GM12878 (cell line): ENCODE results near the gene POLDIP3. TPM values are rescaled to one million over a fixed set of nuclear protein-coding genes. Genes with fewer than 3 reads are reported as not detected.

Source experiments
- ATAC-seq: fragments of 200-7000 bp; cut with Tn5 transposase; 3 replicates; pipeline ENCODE4 v1.9.1; 2020; ENCODE audit warnings: mild to moderate bottlenecking, moderate library complexity
- BruUV-seq: library from RNA; stranded (reverse); fragments of 400-500 nt; replicated peaks from 2 replicates; lab custom pipeline; 2021; lab: Mats Ljungman, UMichigan
- CTCF ChIA-PET: fragments of 300-600 bp; sonication (Branson Sonifier 250); formaldehyde crosslinking; extraction: SDS; loops from one replicate; lab custom pipeline; 2021; ENCODE audit warnings: inconsistent platforms; lab: Yijun Ruan, JAX
- POLR2A ChIA-PET: fragments of 350-600 bp; formaldehyde crosslinking; extraction: SDS; loops from one replicate; lab custom pipeline; 2021; ENCODE audit warnings: inconsistent platforms; lab: Charles Lee
- RAD21 ChIA-PET: fragments of 300-600 bp; sonication (Branson Sonifier 250); formaldehyde crosslinking; loops from one replicate; lab custom pipeline; 2023; ENCODE audit warnings: antibody characterized with exemption; ENCODE audit not compliant: unreplicated experiment; lab: Charles Lee
- SMC1A ChIA-PET: fragments of 300-600 bp; sonication (Branson Sonifier 250); formaldehyde crosslinking; loops from one replicate; lab custom pipeline; 2023; ENCODE audit not compliant: unreplicated experiment, uncharacterized antibody; lab: Charles Lee
- DNase-seq: peaks from one replicate; pipeline ENCODE4 v3.0.0-alpha.2; 2011; ENCODE audit warnings: low read depth, low spot score
- FAIRE-seq: peaks from 3 replicates; lab custom pipeline; 2011; peaks lifted over from hg19 to GRCh38; lab: Jason Lieb, UNC
- H2AFZ ChIP-seq: 2 replicates; pipeline ENCODE4 v1.6.0; 2011; ENCODE audit warnings: low read depth, low read length, control low read depth; ENCODE audit not compliant: control insufficient read depth
- H3K27ac ChIP-seq: 2 replicates; pipeline ENCODE4 v1.5.1; 2011; ENCODE audit warnings: control low read depth; ENCODE audit not compliant: control insufficient read depth, insufficient read depth
- H3K27me3 ChIP-seq, 2 experiments: replicated peaks in 1 of 2; 2 replicates each; pipeline versions ENCODE4 v1.6.0 to v1.6.1; 2011; ENCODE audit warnings: low read length in 1 of 2; ENCODE audit not compliant: control insufficient read depth in 2 of 2, insufficient read depth in 2 of 2
- H3K36me3 ChIP-seq, 2 experiments: 2 replicates each; pipeline ENCODE4 v1.5.1; 2011; ENCODE audit warnings: low read length in 1 of 2; ENCODE audit not compliant: control insufficient read depth in 2 of 2, insufficient read depth in 2 of 2
- H3K4me1 ChIP-seq: 2 replicates; pipeline ENCODE4 v1.6.1; 2011; ENCODE audit warnings: mild to moderate bottlenecking, low read length, moderate library complexity, mixed read lengths; ENCODE audit not compliant: control insufficient read depth, insufficient read depth
- H3K4me2 ChIP-seq: 2 replicates; pipeline ENCODE4 v1.6.0; 2011; ENCODE audit warnings: control low read depth; ENCODE audit not compliant: control insufficient read depth, insufficient read depth
- H3K4me3 ChIP-seq: fragments of 200-600 bp; sonication (generic); 2 replicates; pipeline ENCODE4 v1.5.1; 2016
- H3K79me2 ChIP-seq: 2 replicates; pipeline ENCODE4 v1.6.0; 2011; ENCODE audit warnings: low read length; ENCODE audit not compliant: control insufficient read depth, insufficient read depth
- H3K9ac ChIP-seq: 2 replicates; pipeline ENCODE4 v1.8.0; 2011; ENCODE audit warnings: low read length, control low read depth, mixed read lengths; ENCODE audit not compliant: control insufficient read depth, insufficient read depth
- H3K9me3 ChIP-seq: replicated peaks from 3 replicates; pipeline ENCODE4 v1.5.1; 2011; ENCODE audit warnings: mild to moderate bottlenecking, low read length; ENCODE audit not compliant: control insufficient read depth, insufficient read depth
- H4K20me1 ChIP-seq: 2 replicates; pipeline ENCODE4 v1.6.0; 2011; ENCODE audit not compliant: control insufficient read depth, insufficient read depth
- KAT2A ChIP-seq: conservative IDR thresholded peaks from 2 replicates; pipeline ENCODE4 v1.6.1; 2011; ENCODE audit warnings: low read depth, low read length; ENCODE audit not compliant: control insufficient read depth
- RAD21 ChIP-seq: IDR thresholded peaks from 2 replicates; pipeline ENCODE4 v1.6.1; 2011; ENCODE audit warnings: mild to moderate bottlenecking, low read depth, low read length, moderate library complexity; ENCODE audit not compliant: insufficient read depth
- RAD51 ChIP-seq: fragments of 450-650 bp; IDR thresholded peaks from 2 replicates; pipeline ENCODE4 v1.6.1; 2016; ENCODE audit warnings: moderate library complexity, mild to moderate bottlenecking, inconsistent platforms
- ZNF592 ChIP-seq: fragments of 450-650 bp; IDR thresholded peaks from 2 replicates; pipeline ENCODE4 v1.6.1; 2017; ENCODE audit warnings: mild to moderate bottlenecking, moderate library complexity
- WGBS: methylation state at CpG from one replicate; pipeline ENCODE4 v1.1.6; 2016; ENCODE audit warnings: low lambda C conversion rate; ENCODE audit not compliant: insufficient replicate concordance, insufficient coverage; ENCODE audit errors: missing lambda C conversion rate; 5-methylcytosine and 5-hydroxymethylcytosine counted together
- in situ Hi-C: fragments of 300-500 bp; cut with MboI; formaldehyde crosslinking; loops from 9 replicates; pipeline ENCODE4 v1.14.3; 2018; ENCODE audit warnings: mixed read lengths
- intact Hi-C: fragments of 100-400 bp; cut with micrococcal nuclease; formaldehyde crosslinking; loops from one replicate; pipeline ENCODE4 v1.14.2; 2022; ENCODE audit not compliant: unreplicated experiment
- polyA plus RNA-seq, 11 experiments: library from polyadenylated mRNA; depleted of rRNA in 4 of 11; unstranded in 6 of 11; stranded (reverse) in 5 of 11; fragments of >200 nt; fragmentation: Nextera tagmentation in 4 of 11; fragmentation: Illumina TruSeq in 1 of 11; extraction: Ambion mirVana in 4 of 11; extraction: Trizol in 1 of 11; gene quantifications; 1 replicate in 1 of 11; 2 replicates in 10 of 11; pipeline versions ENCODE4 v1.2.1 to v1.2.3, GENCODE V29; 2011 to 2016; ENCODE audit warnings: inconsistent platforms in 2 of 11, missing spikeins in 2 of 11, low read depth in 1 of 11
- total RNA-seq, 4 experiments: library from RNA; depleted of rRNA in 3 of 4; stranded (reverse); fragments of >200 nt in 3 of 4; fragmentation: Illumina TruSeq in 1 of 4; extraction: Trizol in 1 of 4; gene quantifications; 2 replicates each; pipeline versions ENCODE4 v1.2.1 to v1.2.3, GENCODE V29; 2013 to 2021
- TF ChIP-seq, protein P1 (sequence below): fragments of 450-650 bp; IDR thresholded peaks from 2 replicates; pipeline ENCODE4 v1.6.1; 2016; ENCODE audit warnings: mild to moderate bottlenecking, moderate library complexity, borderline replicate concordance

The POLDIP3 gene
- total and polyA plus RNA-seq, 10 of the 15 experiments (the other 5 are each of a cell fraction or from before 2014, with no cell fraction given): 14.8 to 60.2 (median 49.5) TPM

DNA sequence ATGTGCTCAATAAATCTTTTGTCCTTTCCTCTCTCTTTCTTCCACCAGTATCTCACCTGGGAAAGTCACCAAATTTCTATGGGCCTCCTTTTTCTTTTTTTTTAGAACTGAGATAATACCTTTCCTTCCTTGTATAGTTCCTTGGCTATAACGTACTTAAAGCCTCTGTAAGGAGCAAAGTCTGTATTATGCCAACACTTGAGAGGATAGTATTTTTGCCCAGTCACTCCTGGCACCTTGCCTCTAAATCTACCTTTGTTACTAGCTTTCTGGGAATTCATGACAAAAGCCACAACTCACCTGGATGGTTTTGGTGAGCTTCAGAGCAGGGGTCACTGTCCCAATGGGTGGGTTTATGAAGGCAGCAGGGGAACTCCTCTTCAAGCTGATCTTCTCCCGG, 12.2 kb downstream of the POLDIP3 start:
- no TSS peak for BruUV-seq
- 0 out of 2 replicates have a peak, but pooled peaks cover 7% of the 10 kb centered on the region for H4K20me1 ChIP-seq
- H3K36me3 ChIP-seq: peaks cover 26 to 36% of the 10 kb centered on the region in 2 experiments

More for the DNA sequence above, 12.2 kb downstream of the POLDIP3 start:
- Histone ChIP-seq H2AFZ (no peak overlapping the region), H3K9me3 (no peaks in the 10 kb centered on the region), H3K4me1 (no peaks in the 10 kb centered on the region), H3K27me3 (no peaks in the 10 kb centered on the region), H3K27ac (no peak overlapping the region), H3K4me3 (no peak overlapping the region), H3K79me2 (peaks cover 23% of the 10 kb centered on the region), H3K4me2 (no peak overlapping the region), H3K9ac (no peak overlapping the region)
- intact Hi-C loops (no loop called here), in situ Hi-C loops (no loop called here)
- POLR2A ChIA-PET: no interaction called here
- FAIRE-seq (peak; percentile 13), DNase-seq (no peak), ATAC-seq (no peak)
- SMC1A ChIA-PET: no interaction called here
- RAD21 ChIA-PET: no interaction called here
- TF ChIP-seq RAD21: no peak
- no peak for TF ChIP-seq ZNF592
- TF ChIP-seq RAD51: no peak
- TF ChIP-seq, protein P1, sequence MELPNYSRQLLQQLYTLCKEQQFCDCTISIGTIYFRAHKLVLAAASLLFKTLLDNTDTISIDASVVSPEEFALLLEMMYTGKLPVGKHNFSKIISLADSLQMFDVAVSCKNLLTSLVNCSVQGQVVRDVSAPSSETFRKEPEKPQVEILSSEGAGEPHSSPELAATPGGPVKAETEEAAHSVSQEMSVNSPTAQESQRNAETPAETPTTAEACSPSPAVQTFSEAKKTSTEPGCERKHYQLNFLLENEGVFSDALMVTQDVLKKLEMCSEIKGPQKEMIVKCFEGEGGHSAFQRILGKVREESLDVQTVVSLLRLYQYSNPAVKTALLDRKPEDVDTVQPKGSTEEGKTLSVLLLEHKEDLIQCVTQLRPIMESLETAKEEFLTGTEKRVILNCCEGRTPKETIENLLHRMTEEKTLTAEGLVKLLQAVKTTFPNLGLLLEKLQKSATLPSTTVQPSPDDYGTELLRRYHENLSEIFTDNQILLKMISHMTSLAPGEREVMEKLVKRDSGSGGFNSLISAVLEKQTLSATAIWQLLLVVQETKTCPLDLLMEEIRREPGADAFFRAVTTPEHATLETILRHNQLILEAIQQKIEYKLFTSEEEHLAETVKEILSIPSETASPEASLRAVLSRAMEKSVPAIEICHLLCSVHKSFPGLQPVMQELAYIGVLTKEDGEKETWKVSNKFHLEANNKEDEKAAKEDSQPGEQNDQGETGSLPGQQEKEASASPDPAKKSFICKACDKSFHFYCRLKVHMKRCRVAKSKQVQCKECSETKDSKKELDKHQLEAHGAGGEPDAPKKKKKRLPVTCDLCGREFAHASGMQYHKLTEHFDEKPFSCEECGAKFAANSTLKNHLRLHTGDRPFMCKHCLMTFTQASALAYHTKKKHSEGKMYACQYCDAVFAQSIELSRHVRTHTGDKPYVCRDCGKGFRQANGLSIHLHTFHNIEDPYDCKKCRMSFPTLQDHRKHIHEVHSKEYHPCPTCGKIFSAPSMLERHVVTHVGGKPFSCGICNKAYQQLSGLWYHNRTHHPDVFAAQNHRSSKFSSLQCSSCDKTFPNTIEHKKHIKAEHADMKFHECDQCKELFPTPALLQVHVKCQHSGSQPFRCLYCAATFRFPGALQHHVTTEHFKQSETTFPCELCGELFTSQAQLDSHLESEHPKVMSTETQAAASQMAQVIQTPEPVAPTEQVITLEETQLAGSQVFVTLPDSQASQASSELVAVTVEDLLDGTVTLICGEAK: no peak
- TF ChIP-seq KAT2A: no peak
- 100% methylated on average over 2 of the region's 2 CpGs for WGBS
- CTCF ChIA-PET: no interaction called here
